Camera-type eye (tissue), 1 donor: Measurements from ENCODE around the gene FOSB. TPM values are rescaled to one million over a fixed set of nuclear protein-coding genes. Genes with fewer than 3 reads are reported as not detected.

Experiments
- total RNA-seq: library from RNA; depleted of rRNA; stranded (reverse); fragments of >200 nt; gene quantifications from one replicate; pipeline ENCODE4 v1.2.3, GENCODE V29; 2014

FOSB gene
- 11.5 TPM for total RNA-seq

DNA sequence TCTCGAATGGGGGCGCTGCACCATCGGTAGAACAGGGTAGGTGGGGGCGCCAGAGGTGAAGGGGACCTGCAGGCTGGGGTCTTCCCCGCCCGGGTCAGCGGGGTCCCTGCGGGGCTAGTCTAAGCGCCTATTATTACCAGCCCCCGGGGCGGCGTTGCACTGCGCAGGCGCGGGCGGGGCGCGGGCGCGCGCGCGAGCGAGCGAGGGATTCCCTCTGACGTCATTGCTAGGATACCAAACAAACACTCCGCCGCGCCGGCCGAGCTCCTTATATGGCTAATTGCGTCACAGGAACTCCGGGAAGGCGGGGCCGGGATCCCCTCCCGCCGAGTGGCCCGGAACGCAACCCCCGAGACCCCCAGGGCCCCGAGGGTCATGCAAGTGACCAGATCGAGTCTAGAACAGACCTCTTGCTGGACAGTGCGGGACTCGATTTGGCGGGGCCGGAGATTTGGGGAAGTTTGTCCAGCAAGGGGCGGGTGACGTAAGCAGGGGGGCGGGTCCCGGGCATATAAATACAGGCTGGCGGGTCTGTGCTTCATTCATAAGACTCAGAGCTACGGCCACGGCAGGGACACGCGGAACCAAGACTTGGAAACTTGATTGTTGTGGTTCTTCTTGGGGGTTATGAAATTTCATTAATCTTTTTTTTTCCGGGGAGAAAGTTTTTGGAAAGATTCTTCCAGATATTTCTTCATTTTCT, at the start of gene FOSB:
FOSB (plus strand) TSS at position 541 of the 703 bp plus-strand sequence. CDS start 591 bp downstream, outside the sequence.

DNA sequence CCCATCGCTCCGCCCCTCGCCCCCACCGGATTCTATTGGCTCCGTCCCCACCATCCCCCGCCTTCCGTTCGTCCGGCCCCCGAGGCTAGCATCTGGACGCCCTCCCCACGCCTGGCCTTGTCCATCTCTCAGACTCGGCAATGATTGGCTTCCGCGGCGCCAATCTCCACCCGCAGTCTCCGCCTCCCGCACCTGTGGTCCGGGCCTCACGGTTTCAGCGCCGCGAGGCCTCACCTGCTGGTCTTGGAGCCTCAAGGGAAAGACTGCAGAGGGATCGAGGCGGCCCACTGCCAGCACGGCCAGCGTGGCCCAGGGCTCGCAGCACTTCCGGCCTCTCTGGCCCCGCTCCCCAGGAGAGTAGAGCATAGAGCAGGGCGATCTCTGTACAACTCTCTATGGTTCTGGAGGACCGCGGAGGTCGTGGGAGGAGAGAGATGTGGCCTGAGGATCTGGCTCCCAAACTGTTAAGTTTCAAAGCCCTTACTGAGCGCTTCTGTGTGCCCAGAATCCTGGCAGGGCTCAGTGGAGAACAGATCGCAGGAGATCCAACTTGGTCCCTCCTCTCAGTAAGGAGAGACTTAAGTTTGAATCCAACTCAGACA, 44.1 kb upstream of the FOSB start, which contains the start of gene ERCC1:
ERCC1 (minus strand) TSS at position 329 of the 602 bp plus-strand sequence. CDS start 543 bp downstream, outside the sequence.

GRCh38 chr19:45498411-45499195, 30.8 kb downstream of the FOSB start, which contains the start of gene PPM1N:
Gene PPM1N, plus strand, starts transcription at chr19:45498443. Its CDS starts 30 bp downstream, at chr19:45498473.

GRCh38 chr19:45506989-45507871, 39.4 kb downstream of the FOSB start, which contains the start of gene VASP:
Gene VASP, plus strand, starts transcription at chr19:45507479. Its CDS starts 293 bp downstream, at chr19:45507772.

Other genes with a start within 250 kb of the FOSB start
- 3.5 TPM for gene EXOC3L2, start 222.6 kb upstream of the FOSB start, total RNA-seq
- gene MARK4, start 216.7 kb upstream of the FOSB start, total RNA-seq, result 35.6 TPM
- 122 TPM for gene CKM, start 145.1 kb upstream of the FOSB start, total RNA-seq
- gene KLC3, start 127.2 kb upstream of the FOSB start, total RNA-seq, result 1.8 TPM
- 19.9 TPM for gene ERCC2, start 97.4 kb upstream of the FOSB start, total RNA-seq
- gene PPP1R13L, start 62.9 kb upstream of the FOSB start, total RNA-seq, result 6.9 TPM
- gene POLR1G, start 61.4 kb upstream of the FOSB start, total RNA-seq, result 5.7 TPM
- gene ERCC1, start 44.1 kb upstream of the FOSB start, total RNA-seq, result 74.1 TPM
- gene RTN2, start 29.1 kb downstream of the FOSB start, total RNA-seq, result 29.7 TPM
- 2.1 TPM for gene PPM1N, start 30.4 kb downstream of the FOSB start, total RNA-seq
- 35.2 TPM for gene VASP, start 39.5 kb downstream of the FOSB start, total RNA-seq
- 4.4 TPM for gene OPA3, start 116.8 kb downstream of the FOSB start, total RNA-seq
- gene GPR4, start 134.2 kb downstream of the FOSB start, total RNA-seq, result 0.71 TPM
- 17.7 TPM for gene EML2, start 171.4 kb downstream of the FOSB start, total RNA-seq
- gene GIPR, start 200.2 kb downstream of the FOSB start, total RNA-seq, result 0.11 TPM
- gene SNRPD2, start 224.0 kb downstream of the FOSB start, total RNA-seq, result 71.1 TPM
- 8.2 TPM for gene QPCTL, start 224.7 kb downstream of the FOSB start, total RNA-seq